DND-41 (cell line): ENCODE data around the gene RNF31.

ENCODE experiments used
- CTCF ChIP-seq: IDR thresholded peaks from 2 replicates; pipeline ENCODE4 v1.5.1; 2012; ENCODE audit warnings: borderline replicate concordance, low read length, moderate library complexity, mild to moderate bottlenecking; ENCODE audit not compliant: poor library complexity, severe bottlenecking; ENCODE audit errors: extremely low read depth
- EZH2 ChIP-seq: IDR thresholded peaks from 3 replicates; pipeline ENCODE4 v1.6.1; 2012; ENCODE audit warnings: borderline replicate concordance, low read depth, mild to moderate bottlenecking, moderate library complexity, low read length, inconsistent platforms; ENCODE audit not compliant: severe bottlenecking

GRCh38 chr14:24136684-24137528 is 10.4 kb upstream of the RNF31 start:
- no peak for TF ChIP-seq CTCF
- no peak for TF ChIP-seq EZH2
